Heart left ventricle (tissue), 13 donors: Measurements from ENCODE around the gene ADGRL3.
"Not testable (repeated sequence)": the region's sequence is repeated elsewhere in the genome, so short reads cannot be mapped to it uniquely, and the experiment has no call there.

Source experiments
- POLR2A ChIP-seq, 2 donors: fragments of 450-650 bp; IDR thresholded peaks; one replicate each; pipeline ENCODE4 v1.6.1; 2017; ENCODE audit warnings: antibody characterized with exemption in 2 of 2, mild to moderate bottlenecking in 2 of 2, moderate library complexity in 2 of 2
- TF ChIP-seq, protein P1 (sequence below), 12 donors: fragments of 200-600 bp; sonication (generic) in 4 of 12; IDR thresholded peaks; one replicate each; pipeline versions ENCODE4 v1.5.0 to v1.8.0; 2018 to 2022; ENCODE audit warnings: antibody characterized with exemption in 12 of 12, mild to moderate bottlenecking in 5 of 12
- donor health status: ischemic (EF 13 %, LVEDD 7.1; RV severe dilation, severe dysfunction).
- donor health status: DM: no; HTN: yes; CAD: no.
- donor health status: DM: no; HTN: no; CAD: no.
- donor health status: ischemic (EF 25% LVEDD 6.9; RV normal size, moderate dysfunction).
- donor health status: ischemic (EF 25% LVEDD 5.7; RV mildly dilated, moderate dysfunction).
- donor health status: ischemic (EF 35%, LVEDD 5.7; RV mildly dilated, moderate dysfunction).
- donor health status: nonischemic (EF 11% LVEDD 7.7; RV severe dilation, severe dysfunction).
- donor health status: DM: yes; HTN: yes; CAD: no.
- donor health status: PGD.
- donor health status: ischemic (EF 29% LVEDD 5.4; RV normal size, mild dysfunction).
- donor health status: nonischemic (EF 23%, LVEDD 6.1; RV moderate dilation, normal function).

DNA sequence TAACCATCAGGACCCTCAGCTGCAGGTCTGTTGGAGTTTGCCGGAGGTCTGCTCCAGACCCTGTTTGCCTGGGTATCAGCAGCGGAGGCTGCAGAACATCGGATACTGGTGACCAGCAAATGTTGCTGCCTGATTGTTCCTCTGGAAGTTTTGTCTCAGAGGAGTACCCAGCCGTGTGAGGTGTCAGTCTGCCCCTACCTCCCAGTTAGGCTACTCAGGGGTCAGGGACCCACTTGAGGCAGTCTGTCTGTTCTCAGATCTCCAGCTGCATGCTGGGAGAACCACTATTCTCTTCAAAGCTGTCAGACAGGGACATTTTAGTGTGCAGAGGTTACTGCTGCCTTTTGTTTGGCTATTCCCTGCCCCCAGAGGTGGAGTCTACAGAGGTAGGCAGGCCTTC lies 559.8 kb downstream of the ADGRL3 start:
- TF ChIP-seq, protein P1, sequence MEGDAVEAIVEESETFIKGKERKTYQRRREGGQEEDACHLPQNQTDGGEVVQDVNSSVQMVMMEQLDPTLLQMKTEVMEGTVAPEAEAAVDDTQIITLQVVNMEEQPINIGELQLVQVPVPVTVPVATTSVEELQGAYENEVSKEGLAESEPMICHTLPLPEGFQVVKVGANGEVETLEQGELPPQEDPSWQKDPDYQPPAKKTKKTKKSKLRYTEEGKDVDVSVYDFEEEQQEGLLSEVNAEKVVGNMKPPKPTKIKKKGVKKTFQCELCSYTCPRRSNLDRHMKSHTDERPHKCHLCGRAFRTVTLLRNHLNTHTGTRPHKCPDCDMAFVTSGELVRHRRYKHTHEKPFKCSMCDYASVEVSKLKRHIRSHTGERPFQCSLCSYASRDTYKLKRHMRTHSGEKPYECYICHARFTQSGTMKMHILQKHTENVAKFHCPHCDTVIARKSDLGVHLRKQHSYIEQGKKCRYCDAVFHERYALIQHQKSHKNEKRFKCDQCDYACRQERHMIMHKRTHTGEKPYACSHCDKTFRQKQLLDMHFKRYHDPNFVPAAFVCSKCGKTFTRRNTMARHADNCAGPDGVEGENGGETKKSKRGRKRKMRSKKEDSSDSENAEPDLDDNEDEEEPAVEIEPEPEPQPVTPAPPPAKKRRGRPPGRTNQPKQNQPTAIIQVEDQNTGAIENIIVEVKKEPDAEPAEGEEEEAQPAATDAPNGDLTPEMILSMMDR (IDR thresholded peaks at IDR 0.05), result not testable (repeated sequence)
- not testable (repeated sequence) for TF ChIP-seq POLR2A (IDR thresholded peaks at IDR 0.05)
